COR-L47 (cell line): Measurements from ENCODE around the gene STEAP3.

ENCODE experiments used
- DNase-seq: peaks from one replicate; lab custom pipeline; 2025; lab: John Stamatoyannopoulos, UW

Gene STEAP3

GRCh38 chr2:119223521-119224390 is at the start of gene STEAP3:
Gene STEAP3, plus strand, starts transcription at chr2:119223834. Its CDS starts 7,179 bp downstream, at chr2:119231013.
- peak; percentile 46 for DNase-seq

GRCh38 chr2:119174216-119174992 is 49.2 kb upstream of the STEAP3 start:
- peak; percentile 13 for DNase-seq

GRCh38 chr2:119174993-119175347 is 48.7 kb upstream of the STEAP3 start:
- DNase-seq = no peak

GRCh38 chr2:119175517-119175916 is 48.1 kb upstream of the STEAP3 start:
- no peak for DNase-seq

GRCh38 chr2:119177171-119177837 is 46.3 kb upstream of the STEAP3 start:
- DNase-seq = no peak

GRCh38 chr2:119177838-119178190 is 45.8 kb upstream of the STEAP3 start:
- DNase-seq = no peak

- no peak for DNase-seq
These were observed 44.9 kb upstream of the STEAP3 start for GRCh38 chr2:119178776-119179175.

- no peak for DNase-seq
These were observed 44.4 kb upstream of the STEAP3 start for GRCh38 chr2:119179202-119179601.

- DNase-seq = no peak
These were observed 43.6 kb upstream of the STEAP3 start for GRCh38 chr2:119179991-119180390.

- no peak for DNase-seq
These were observed 42.7 kb upstream of the STEAP3 start for GRCh38 chr2:119180892-119181291.

GRCh38 chr2:119181391-119181790 is 42.2 kb upstream of the STEAP3 start:
- no peak for DNase-seq

GRCh38 chr2:119181791-119182445 is 41.7 kb upstream of the STEAP3 start:
- DNase-seq = no peak

- no peak for DNase-seq
These were observed 39.1 kb upstream of the STEAP3 start for GRCh38 chr2:119184512-119184911.

GRCh38 chr2:119190321-119191111 is 33.1 kb upstream of the STEAP3 start:
- DNase-seq = no peak

- no peak for DNase-seq
These were observed 30.7 kb upstream of the STEAP3 start for GRCh38 chr2:119192893-119193292.

GRCh38 chr2:119195001-119195400 is 28.6 kb upstream of the STEAP3 start:
- DNase-seq = no peak

GRCh38 chr2:119195887-119196286 is 27.7 kb upstream of the STEAP3 start:
- DNase-seq = no peak

GRCh38 chr2:119196301-119197125 is 27.1 kb upstream of the STEAP3 start:
- no peak for DNase-seq

GRCh38 chr2:119197126-119197405 is 26.6 kb upstream of the STEAP3 start:
- no peak for DNase-seq

- no peak for DNase-seq
These were observed 25.9 kb upstream of the STEAP3 start for GRCh38 chr2:119197529-119198239.
